Uterus (tissue), 2 donors: ENCODE data around the gene ELOVL1.

Experiments used
- CTCF ChIP-seq, 4 experiments: fragments of 200-600 bp in 2 of 4; fragments of 450-650 bp in 2 of 4; sonication (generic) in 2 of 4; IDR thresholded peaks; one replicate each; pipeline ENCODE4 v1.5.1; 2016 to 2019; ENCODE audit warnings: antibody characterized with exemption in 4 of 4, mild to moderate bottlenecking in 2 of 4, moderate library complexity in 1 of 4
- POLR2A ChIP-seq, 2 donors: fragments of 450-650 bp; IDR thresholded peaks; one replicate each; pipeline ENCODE4 v1.6.1; 2016; ENCODE audit warnings: antibody characterized with exemption in 2 of 2, mild to moderate bottlenecking in 1 of 2, moderate library complexity in 1 of 2

GRCh38 chr1:43315963-43316737 is 51.7 kb downstream of the ELOVL1 start:
- TF ChIP-seq CTCF (IDR thresholded peaks at IDR 0.05) (no peak), POLR2A (IDR thresholded peaks at IDR 0.05) (no peak)
